ENCODE measurements around the gene ZNF304. TPM values are rescaled to one million over a fixed set of nuclear protein-coding genes. Genes with fewer than 3 reads are reported as not detected.
"Not testable (repeated sequence)": the region's sequence is repeated elsewhere in the genome, so short reads cannot be mapped to it uniquely, and the experiment has no call there.

The ZNF304 gene
- total and polyA plus RNA-seq, 2 of the 4 experiments (the other 2 are of a cell fraction), result 3.9 to 16.1 TPM

- H2BK20ac ChIP-seq (ENCODE audit: low read depth, low read length); H3K79me1 ChIP-seq (ENCODE audit: low read depth in 1 of 2, low read length in 2 of 2); H2AFZ ChIP-seq (replicated peaks; ENCODE audit: low read length, poor library complexity); H4K8ac ChIP-seq (ENCODE audit: low read depth in 2 of 2, low read length in 2 of 2); intact Hi-C loops (cut with micrococcal nuclease); H3K56ac ChIP-seq (ENCODE audit: extremely low read depth, insufficient read depth, low read length); H3K4me2 ChIP-seq (ENCODE audit: low read depth, low read length); DNase-seq; H3K4me3 ChIP-seq (ENCODE audit: insufficient read depth, low read depth, low read length); dilution Hi-C loops (cut with HindIII; ENCODE audit: low sequenced_read_pairs, unreplicated experiment); H3K27ac ChIP-seq (ENCODE audit: insufficient read depth, low read length); H2AK9ac ChIP-seq (replicated peaks; ENCODE audit: low read depth, low read length, poor library complexity); H3K23ac ChIP-seq (ENCODE audit: low read depth, low read length); H4K91ac ChIP-seq (ENCODE audit: insufficient read depth, low read depth, low read length); H3K4ac ChIP-seq (ENCODE audit: low read depth, low read length); H2BK5ac ChIP-seq (ENCODE audit: low read depth, low read length, poor library complexity, severe bottlenecking); H2AK5ac ChIP-seq (ENCODE audit: low read depth, low read length); CTCF ChIA-PET; H3K4me1 ChIP-seq (ENCODE audit: control insufficient read depth, insufficient read depth, low read length); H4K5ac ChIP-seq (ENCODE audit: low read depth, low read length); H4K20me1 ChIP-seq (ENCODE audit: insufficient read depth, low read length); H3K18ac ChIP-seq (ENCODE audit: low read depth, low read length); H3K9ac ChIP-seq (ENCODE audit: low read depth, low read length); H2BK120ac ChIP-seq (ENCODE audit: low read depth, low read length); H3K27me3 ChIP-seq (ENCODE audit: control insufficient read depth, insufficient read depth, low read length); BruUV-seq (replicated peaks); H2BK15ac ChIP-seq (ENCODE audit: low read depth, low read length); ATAC-seq (ENCODE audit: low read depth); POLR2A ChIA-PET (ENCODE audit: unreplicated experiment); H3K9me1 ChIP-seq (ENCODE audit: insufficient read depth, low read length); H3K14ac ChIP-seq (replicated peaks; ENCODE audit: low read depth, low read length): not testable (repeated sequence)
- in situ Hi-C loops (cut with MboI; ENCODE audit: low sequenced_read_pairs), result loop anchor here (25.0 kb wide), 1 partner anchor 962 kb away; the partner anchor contains the start of gene ZNF583
- WGBS, 2 experiments (ENCODE audit: extremely low coverage in 2 of 2, insufficient read length in 1 of 2), result no CpG with 5 or more reads among the region's 2 CpGs
- Histone ChIP-seq H3K9me3 (ENCODE audit: control insufficient read depth, insufficient read depth, low read length) (peaks cover 38% of the 10 kb centered on the region), H3K36me3 (ENCODE audit: control insufficient read depth, insufficient read depth, low read length) (peaks cover 56% of the 10 kb centered on the region)
- peak; percentile 78 for TF ChIP-seq MAFK (IDR thresholded peaks at IDR 0.05; ENCODE audit: low read depth, low read length)
These were observed 23.6 kb downstream of the ZNF304 start for GRCh38 chr19:57374647-57375046.

Measured in IMR-90 (cell line).